ENCODE results near the gene AK3.
A peak's percentile ranks its signal among the peaks of the same experiment; 100 is the strongest.
"Not testable (repeated sequence)": the region's sequence is repeated elsewhere in the genome, so short reads cannot be mapped to it uniquely, and the experiment has no call there.

Gene AK3

DNA sequence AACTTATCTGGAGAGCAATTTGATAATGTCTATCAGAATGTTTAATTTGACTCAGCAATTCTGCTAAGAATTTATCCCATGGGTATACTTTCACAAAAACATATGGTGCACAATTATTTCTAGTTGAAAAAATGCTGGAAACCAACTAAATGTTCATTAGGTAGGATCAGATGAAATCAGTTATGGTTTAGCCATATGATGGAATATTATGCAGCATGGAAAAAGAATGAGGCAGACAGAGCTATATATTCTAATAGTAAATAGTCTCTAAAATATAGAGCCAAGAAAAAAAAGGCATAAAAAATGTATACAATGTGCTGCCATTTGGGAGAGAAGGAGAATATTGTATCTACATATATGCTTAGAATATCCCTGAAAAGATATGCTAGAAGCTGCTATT lies 71.1 kb downstream of the AK3 start:
- Mint-ChIP-seq H3K9me3 (no peaks in the 10 kb centered on the region), H3K4me3 (no peak overlapping the region), H3K36me3 (no peaks in the 10 kb centered on the region), H3K27ac (no peak overlapping the region), H3K4me1 (peaks cover 45% of the 10 kb centered on the region), H3K27me3 (no peaks in the 10 kb centered on the region)

DNA sequence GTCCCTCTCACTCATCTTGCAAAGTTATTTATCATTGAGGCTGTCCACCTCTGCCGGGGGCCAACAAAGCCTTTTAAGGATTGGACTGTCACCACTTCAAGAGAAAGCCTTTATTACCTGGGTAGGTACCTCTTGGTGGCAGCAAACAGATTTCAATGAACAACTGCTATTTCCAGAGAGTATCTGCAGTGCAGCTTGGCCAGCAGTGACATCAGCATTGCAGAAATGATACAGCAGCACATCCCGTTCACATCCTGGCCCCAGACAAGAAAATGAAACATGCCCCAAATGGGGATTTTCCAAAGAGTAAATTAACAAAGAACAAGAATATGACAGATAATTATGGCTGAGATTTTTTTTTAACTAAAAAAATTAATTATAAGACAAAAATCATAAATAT lies 72.4 kb downstream of the AK3 start:
- H3K4me1 Mint-ChIP-seq = peaks cover 58% of the 10 kb centered on the region
- no peaks in the 10 kb centered on the region for H3K36me3 Mint-ChIP-seq
- H3K27ac Mint-ChIP-seq = peak overlapping the region; percentile 38
- no peaks in the 10 kb centered on the region for H3K9me3 Mint-ChIP-seq
- no peaks in the 10 kb centered on the region for H3K27me3 Mint-ChIP-seq
- no peak overlapping the region for H3K4me3 Mint-ChIP-seq

DNA sequence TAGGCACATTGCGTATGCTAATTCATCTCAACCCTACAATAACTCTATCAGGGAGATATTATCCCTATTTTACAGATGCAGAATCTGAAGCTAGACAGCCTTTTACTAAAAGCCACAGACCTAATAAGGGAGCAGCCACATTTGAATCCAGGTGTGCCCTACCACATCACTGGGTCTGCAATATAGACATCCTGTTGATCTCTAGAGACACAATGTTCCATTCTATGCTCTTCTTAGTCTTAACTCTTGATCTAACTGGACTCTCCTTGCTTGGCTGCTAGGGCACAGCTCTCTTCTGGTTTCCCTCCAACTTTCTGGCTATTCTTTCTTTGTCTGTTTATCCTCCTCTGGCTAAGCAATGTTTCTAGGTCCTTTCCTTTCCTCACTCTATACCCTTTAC lies 73.3 kb downstream of the AK3 start:
- Mint-ChIP-seq H3K4me1 (peaks cover 66% of the 10 kb centered on the region), H3K27ac (peak overlapping the region; percentile 3), H3K4me3 (no peak overlapping the region)

DNA sequence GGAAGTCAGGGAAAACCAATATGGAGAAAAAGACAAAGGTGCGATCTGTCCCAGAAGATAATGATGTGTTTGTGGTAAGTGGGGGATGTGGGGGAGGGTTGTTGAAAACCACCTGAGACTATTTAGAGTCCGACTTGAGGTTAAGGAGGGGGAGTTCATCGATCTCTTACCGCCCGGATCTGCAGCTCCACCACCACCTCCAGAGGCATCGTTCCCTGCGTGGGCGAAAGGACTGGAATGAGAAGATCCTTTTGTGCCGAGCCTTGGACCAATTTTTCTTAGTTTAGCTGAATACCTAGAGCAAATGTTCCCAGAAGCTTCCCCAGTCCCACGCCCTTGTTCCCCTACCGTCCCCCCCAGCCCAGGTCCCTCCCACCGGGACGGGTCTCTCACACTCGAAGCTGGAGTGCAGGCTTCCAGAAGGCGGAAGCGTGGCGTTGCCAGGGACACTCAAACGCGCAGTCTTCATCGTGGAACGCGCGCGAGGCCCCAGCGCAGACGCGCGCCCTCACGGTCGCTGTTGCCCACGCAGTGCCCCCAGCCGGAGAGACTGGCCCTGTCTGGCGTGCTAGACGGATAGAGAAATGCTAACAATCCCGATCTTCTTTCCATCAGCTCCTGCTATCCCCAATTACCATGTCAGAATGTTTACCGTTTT lies 74.8 kb downstream of the AK3 start, which contains the start of gene SPATA6L:
SPATA6L (minus strand) TSS at position 439 of the 658 bp plus-strand sequence; CDS start at position 209, 230 bp downstream.
- Mint-ChIP-seq H3K9me3 (no peaks in the 10 kb centered on the region), H3K4me3 (peak within 1 kb of the TSS; percentile 88), H3K27ac (peak within 1 kb of the TSS; percentile 61), H3K4me1 (peaks cover 77% of the 10 kb centered on the region), H3K27me3 (no peaks in the 10 kb centered on the region), H3K36me3 (no peaks in the 10 kb centered on the region)

More for the DNA sequence above, 73.3 kb downstream of the AK3 start:
- Mint-ChIP-seq H3K27me3 (no peaks in the 10 kb centered on the region), H3K9me3 (no peaks in the 10 kb centered on the region), H3K36me3 (no peaks in the 10 kb centered on the region)

DNA sequence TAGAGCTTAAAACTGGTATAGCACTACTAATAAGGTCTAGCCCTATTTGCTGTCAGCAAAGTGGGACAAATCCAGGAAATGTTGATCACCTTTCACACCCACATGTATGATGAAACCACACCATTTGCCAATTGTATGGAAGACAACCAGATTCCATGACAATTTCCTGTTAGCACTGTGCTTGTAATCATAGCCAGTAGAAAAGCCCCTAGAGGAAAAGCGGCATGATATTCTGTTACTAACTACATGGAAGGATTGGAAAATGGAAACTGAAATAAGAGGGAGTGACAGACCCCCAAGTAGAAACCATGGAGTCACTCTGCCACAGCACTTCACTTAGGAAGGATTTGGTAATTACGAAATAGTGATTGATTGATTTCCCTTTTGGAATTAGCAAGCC lies 75.6 kb downstream of the AK3 start:
- H3K4me3 Mint-ChIP-seq = peak overlapping the region; percentile 88
- H3K36me3 Mint-ChIP-seq = no peaks in the 10 kb centered on the region
- H3K27ac Mint-ChIP-seq = peak overlapping the region; percentile 61
- no peaks in the 10 kb centered on the region for H3K9me3 Mint-ChIP-seq
- H3K4me1 Mint-ChIP-seq = peaks cover 73% of the 10 kb centered on the region
- H3K27me3 Mint-ChIP-seq = no peaks in the 10 kb centered on the region

DNA sequence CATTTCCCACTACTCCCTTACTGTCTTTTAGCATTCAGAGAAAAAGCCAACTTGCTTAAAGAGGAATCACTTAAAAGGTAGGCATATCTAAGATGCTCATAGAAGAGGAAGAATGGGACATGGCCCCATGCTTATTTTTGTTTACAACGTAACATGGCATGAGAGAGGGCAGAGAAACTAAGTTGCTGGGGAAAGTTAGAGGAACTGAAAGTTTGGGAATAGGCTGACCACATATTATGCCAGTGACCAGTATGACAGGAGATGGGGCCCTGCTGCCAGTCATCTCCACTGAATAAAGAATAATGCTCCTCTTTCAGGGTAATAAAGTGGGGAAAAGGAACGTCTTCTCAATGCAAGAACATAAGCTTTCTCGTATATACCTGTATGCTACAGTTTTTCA lies 77.0 kb downstream of the AK3 start:
- Mint-ChIP-seq H3K4me1 (peaks cover 73% of the 10 kb centered on the region), H3K27me3 (no peaks in the 10 kb centered on the region), H3K27ac (peak overlapping the region; percentile 5), H3K36me3 (no peaks in the 10 kb centered on the region), H3K4me3 (peak overlapping the region; percentile 24), H3K9me3 (no peaks in the 10 kb centered on the region)

DNA sequence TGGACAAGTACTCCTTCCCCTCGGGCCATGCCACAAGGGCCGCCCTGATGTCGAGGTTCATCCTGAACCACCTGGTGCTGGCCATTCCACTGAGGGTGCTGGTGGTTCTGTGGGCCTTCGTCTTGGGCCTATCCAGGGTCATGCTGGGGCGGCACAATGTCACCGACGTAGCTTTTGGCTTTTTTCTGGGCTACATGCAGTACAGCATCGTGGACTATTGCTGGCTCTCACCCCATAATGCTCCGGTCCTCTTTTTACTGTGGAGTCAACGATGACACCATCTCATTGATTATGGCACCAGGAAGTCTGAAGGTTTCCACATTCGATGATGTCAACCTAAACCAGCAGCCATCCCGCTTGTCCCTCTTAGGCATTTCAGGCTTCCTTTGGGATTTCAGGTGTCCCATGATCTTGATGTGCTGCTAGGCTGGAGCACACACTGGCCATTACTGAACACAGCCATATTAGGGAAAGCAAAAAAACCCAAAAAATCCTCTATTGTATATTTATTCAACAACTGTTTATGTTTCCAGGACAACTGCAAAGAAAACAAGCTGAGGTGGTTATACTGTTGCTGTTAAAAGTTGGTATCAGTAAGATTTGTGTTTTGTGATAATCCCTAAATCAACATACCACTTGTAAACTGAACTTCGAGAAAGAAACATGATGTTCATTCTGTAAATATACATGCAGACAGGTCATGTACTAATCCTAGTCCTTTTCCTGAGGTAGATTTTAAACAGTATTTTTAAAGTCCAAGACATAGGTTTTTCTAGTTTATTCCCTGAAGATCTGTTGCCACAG lies 77.8 kb downstream of the AK3 start:
- no peaks in the 10 kb centered on the region for H3K36me3 Mint-ChIP-seq
- H3K4me3 Mint-ChIP-seq = peak overlapping the region; percentile 85
- no peaks in the 10 kb centered on the region for H3K9me3 Mint-ChIP-seq
- H3K27me3 Mint-ChIP-seq = no peaks in the 10 kb centered on the region
- H3K4me1 Mint-ChIP-seq = peaks cover 66% of the 10 kb centered on the region
- peak overlapping the region; percentile 78 for H3K27ac Mint-ChIP-seq

DNA sequence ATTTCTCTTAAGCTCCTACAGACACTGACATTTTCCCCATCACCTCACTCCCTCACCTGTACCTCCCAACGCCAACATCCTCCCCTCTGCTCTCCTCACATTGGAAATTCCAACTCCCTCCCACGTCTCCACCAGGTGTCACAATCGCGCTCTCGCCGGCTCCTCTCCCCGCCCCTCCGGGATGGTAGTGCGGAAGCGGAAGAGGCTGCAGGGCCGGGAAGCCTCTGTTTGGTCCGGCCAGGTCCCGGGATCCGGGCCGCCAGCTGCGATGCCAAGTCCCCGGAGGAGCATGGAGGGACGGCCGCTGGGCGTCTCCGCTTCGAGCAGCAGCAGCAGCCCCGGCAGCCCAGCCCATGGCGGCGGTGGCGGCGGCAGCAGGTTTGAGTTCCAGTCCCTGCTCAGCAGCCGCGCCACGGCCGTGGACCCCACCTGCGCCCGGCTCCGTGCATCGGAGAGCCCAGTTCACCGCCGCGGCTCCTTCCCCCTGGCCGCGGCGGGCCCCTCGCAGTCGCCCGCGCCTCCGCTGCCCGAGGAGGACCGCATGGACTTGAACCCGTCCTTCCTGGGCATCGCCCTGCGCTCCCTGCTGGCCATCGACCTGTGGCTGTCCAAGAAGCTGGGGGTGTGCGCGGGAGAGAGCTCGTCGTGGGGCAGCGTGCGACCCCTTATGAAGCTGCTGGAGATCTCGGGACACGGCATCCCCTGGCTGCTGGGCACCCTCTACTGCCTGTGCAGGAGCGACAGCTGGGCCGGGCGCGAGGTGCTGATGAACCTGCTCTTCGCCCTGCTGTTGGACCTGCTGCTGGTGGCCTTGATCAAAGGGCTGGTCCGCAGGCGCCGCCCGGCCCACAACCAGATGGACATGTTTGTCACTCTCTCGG lies 78.7 kb downstream of the AK3 start, which contains the start of gene PLPP6:
PLPP6 (plus strand) TSS at position 187 of the 881 bp plus-strand sequence; CDS start at position 269, 82 bp downstream.
- Mint-ChIP-seq H3K27ac (peak within 1 kb of the TSS; percentile 98), H3K4me1 (peaks cover 58% of the 10 kb centered on the region), H3K36me3 (no peaks in the 10 kb centered on the region), H3K4me3 (peak within 1 kb of the TSS; percentile 96), H3K27me3 (no peaks in the 10 kb centered on the region), H3K9me3 (no peaks in the 10 kb centered on the region)

DNA sequence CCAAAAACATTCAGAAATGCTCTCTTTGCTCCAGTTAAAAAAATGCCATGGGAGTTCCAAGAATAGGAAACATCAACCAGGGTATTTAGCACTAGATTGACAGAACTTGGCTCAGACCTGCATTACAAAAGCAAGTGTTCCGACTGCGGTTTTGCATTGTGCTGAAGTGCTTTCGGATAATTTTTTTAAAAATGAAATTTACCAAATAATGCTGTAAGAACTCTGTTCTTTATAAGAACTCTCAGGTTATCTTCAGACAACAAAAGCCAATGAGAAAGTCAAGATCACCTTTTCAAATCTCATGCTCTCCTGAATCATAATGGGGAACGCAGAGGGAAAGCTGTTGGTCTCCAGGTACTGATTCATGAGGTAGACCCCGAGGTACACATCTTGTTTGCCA lies 79.4 kb downstream of the AK3 start:
- H3K27ac Mint-ChIP-seq = peak overlapping the region; percentile 98
- H3K4me1 Mint-ChIP-seq = peaks cover 50% of the 10 kb centered on the region
- H3K27me3 Mint-ChIP-seq = no peaks in the 10 kb centered on the region
- H3K36me3 Mint-ChIP-seq = no peaks in the 10 kb centered on the region
- H3K9me3 Mint-ChIP-seq = no peaks in the 10 kb centered on the region
- H3K4me3 Mint-ChIP-seq = peak overlapping the region; percentile 96

DNA sequence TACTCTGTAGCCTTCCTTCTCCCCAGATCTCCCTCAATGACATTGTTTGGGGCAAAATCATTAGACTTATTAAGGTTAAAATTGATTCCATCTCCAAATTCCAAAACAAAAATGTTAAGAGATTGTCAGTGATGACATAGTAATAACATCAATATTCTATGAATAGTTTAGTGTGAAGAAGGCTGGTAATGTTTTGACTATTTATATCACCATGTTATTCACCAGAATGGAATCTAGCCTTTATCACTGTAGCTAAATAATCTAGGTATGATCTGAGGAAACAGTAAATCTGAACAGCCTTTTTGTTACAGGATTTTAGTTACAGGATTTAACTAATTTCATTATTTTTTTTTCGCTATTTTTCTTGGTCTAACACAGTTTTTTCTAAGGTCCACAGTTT lies 79.8 kb downstream of the AK3 start:
- no peaks in the 10 kb centered on the region for H3K36me3 Mint-ChIP-seq
- H3K9me3 Mint-ChIP-seq = no peaks in the 10 kb centered on the region
- H3K27me3 Mint-ChIP-seq = no peaks in the 10 kb centered on the region
- H3K27ac Mint-ChIP-seq = peak overlapping the region; percentile 38
- peak overlapping the region; percentile 96 for H3K4me3 Mint-ChIP-seq
- H3K4me1 Mint-ChIP-seq = peaks cover 46% of the 10 kb centered on the region

DNA sequence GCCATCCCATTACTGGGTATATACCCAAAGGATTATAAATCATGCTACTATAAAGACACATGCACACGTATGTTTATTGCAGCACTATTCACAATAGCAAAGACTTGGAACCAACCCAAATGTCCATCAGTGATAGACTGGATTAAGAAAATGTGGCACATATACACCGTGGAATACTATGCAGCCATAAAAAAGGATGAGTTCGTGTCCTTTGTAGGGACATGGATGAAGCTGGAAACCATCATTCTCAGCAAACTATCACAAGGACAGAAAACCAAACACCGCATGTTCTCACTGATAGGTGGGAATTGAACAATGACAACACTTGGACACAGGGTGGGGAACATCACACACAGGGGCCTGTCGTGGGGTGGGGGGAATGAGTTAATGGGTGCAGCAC lies 80.3 kb downstream of the AK3 start:
- peaks cover 41% of the 10 kb centered on the region for H3K4me1 Mint-ChIP-seq
- not testable (repeated sequence) for H3K36me3 Mint-ChIP-seq, H3K27me3 Mint-ChIP-seq, H3K9me3 Mint-ChIP-seq, H3K27ac Mint-ChIP-seq, H3K4me3 Mint-ChIP-seq

Data from activated naive CD4-positive, alpha-beta T cell treated with anti-CD3 and anti-CD28 coated beads, Interleukin-2, amount 50 U/mL, for 24 hours (primary cell).